Liver (tissue), 9 donors: ENCODE data around the gene IFRD2. TPM values are rescaled to one million over a fixed set of nuclear protein-coding genes. Genes with fewer than 3 reads are reported as not detected.

ENCODE experiments used
- DNase-seq: peaks from one replicate; pipeline ENCODE4 v3.0.0-alpha.2; 2017; ENCODE audit warnings: low spot score
- H3K27ac ChIP-seq, 2 donors: one replicate each; pipeline ENCODE4 v1.7.0; 2013; ENCODE audit warnings: inconsistent platforms in 2 of 2, low read length in 2 of 2, control low read depth in 1 of 2, low read depth in 1 of 2, mild to moderate bottlenecking in 1 of 2
- H3K27me3 ChIP-seq, 4 donors: one replicate each; pipeline versions ENCODE4 v1.6.1 to v1.7.0; 2013; ENCODE audit warnings: low read length in 3 of 4, inconsistent platforms in 1 of 4, mild to moderate bottlenecking in 1 of 4, moderate library complexity in 1 of 4; ENCODE audit not compliant: control insufficient read depth in 4 of 4, insufficient read depth in 4 of 4
- H3K36me3 ChIP-seq, 4 donors: one replicate each; pipeline versions ENCODE4 v1.6.1 to v1.7.0; 2013; ENCODE audit warnings: low read length in 3 of 4, mild to moderate bottlenecking in 3 of 4, low read depth in 1 of 4, moderate library complexity in 1 of 4; ENCODE audit not compliant: control insufficient read depth in 4 of 4, insufficient read depth in 3 of 4
- H3K4me1 ChIP-seq, 4 donors: one replicate each; pipeline versions ENCODE4 v1.6.1 to v1.7.0; 2013; ENCODE audit warnings: low read length in 3 of 4, mild to moderate bottlenecking in 3 of 4, moderate library complexity in 1 of 4; ENCODE audit not compliant: control insufficient read depth in 4 of 4, insufficient read depth in 4 of 4
- H3K4me3 ChIP-seq, 3 donors: one replicate each; pipeline versions ENCODE4 v1.6.1 to v1.7.0; 2013; ENCODE audit warnings: low read length in 3 of 3, control low read depth in 1 of 3, low read depth in 1 of 3, mild to moderate bottlenecking in 1 of 3
- H3K9ac ChIP-seq, 2 donors: one replicate each; pipeline ENCODE4 v1.7.0; 2013; ENCODE audit warnings: low read length in 2 of 2, mild to moderate bottlenecking in 2 of 2, moderate library complexity in 2 of 2, control low read depth in 1 of 2, low read depth in 1 of 2
- H3K9me3 ChIP-seq, 4 donors: one replicate each; pipeline versions ENCODE4 v1.6.1 to v1.7.0; 2013; ENCODE audit warnings: low read length in 3 of 4; ENCODE audit not compliant: control insufficient read depth in 4 of 4
- ATF3 ChIP-seq: IDR thresholded peaks from 2 replicates; pipeline ENCODE4 v1.6.1; 2016; ENCODE audit warnings: antibody characterized with exemption
- FOXA1 ChIP-seq: IDR thresholded peaks from 2 replicates; pipeline ENCODE4 v1.6.1; 2016; ENCODE audit warnings: antibody characterized with exemption
- FOXA2 ChIP-seq: IDR thresholded peaks from 2 replicates; pipeline ENCODE4 v1.6.1; 2016; ENCODE audit warnings: antibody characterized with exemption
- JUND ChIP-seq, 2 donors: IDR thresholded peaks; 2 replicates each; pipeline ENCODE4 v1.6.1; 2016; ENCODE audit warnings: antibody characterized with exemption in 2 of 2
- MAX ChIP-seq: IDR thresholded peaks from 2 replicates; pipeline ENCODE4 v1.6.1; 2016; ENCODE audit warnings: antibody characterized with exemption
- RAD21 ChIP-seq, 2 donors: IDR thresholded peaks; 2 replicates each; pipeline ENCODE4 v1.6.1; 2016; ENCODE audit warnings: antibody characterized with exemption in 2 of 2, mild to moderate bottlenecking in 2 of 2
- ZBTB33 ChIP-seq: IDR thresholded peaks from 2 replicates; pipeline ENCODE4 v1.6.1; 2016; ENCODE audit warnings: antibody characterized with exemption
- WGBS: extraction: QIAGEN DNeasy Blood & Tissue Kit; methylation state at CpG from one replicate; pipeline ENCODE4 v1.1.7; 2013; 5-methylcytosine and 5-hydroxymethylcytosine counted together
- polyA plus RNA-seq, 2 donors: library from polyadenylated mRNA; stranded (reverse) in 1 of 2; unstranded in 1 of 2; fragments of 200-250 nt in 1 of 2; fragments of >200 nt in 1 of 2; fragmentation: Nextera tagmentation in 1 of 2; extraction: Ambion mirVana in 1 of 2; gene quantifications; one replicate each; pipeline versions ENCODE4 v1.2.1 to v1.2.3, GENCODE V29; 2013 to 2015
- total RNA-seq, 2 donors: library from RNA; depleted of rRNA; stranded (reverse); fragments of >200 nt; gene quantifications; one replicate each; pipeline ENCODE4 v1.2.3, GENCODE V29; 2014
- TF ChIP-seq, protein P1 (sequence below): fragments of 150-350 bp; IDR thresholded peaks from 2 replicates; pipeline ENCODE4 v1.5.1; 2017; ENCODE audit warnings: improper control_type of control experiment, low read depth, low read length; ENCODE audit not compliant: missing input control
- TF ChIP-seq, protein P2 (sequence below): IDR thresholded peaks from 2 replicates; pipeline ENCODE4 v1.6.1; 2016; ENCODE audit warnings: antibody characterized with exemption, mild to moderate bottlenecking
- donor health status: healthy.
- donor health status: healthy.
- donor health status: healthy.
- donor health status: healthy.
- donor health status: healthy.

The IFRD2 gene
- total and polyA plus RNA-seq, 4 donors: 55.7 to 91.2 (median 63.2) TPM

- no peaks in the 10 kb centered on the region for H3K9me3 ChIP-seq
- no peak overlapping the region for H3K9ac ChIP-seq
- 86% methylated on average over 19 of the region's 19 CpGs for WGBS
- H3K27me3 ChIP-seq: peaks cover 0 to 2% (median 0%) of the 10 kb centered on the region in 4 donors
- no peak overlapping the region for H3K4me3 ChIP-seq
- H3K27ac ChIP-seq: no peak overlapping the region
- TF ChIP-seq, protein P1, sequence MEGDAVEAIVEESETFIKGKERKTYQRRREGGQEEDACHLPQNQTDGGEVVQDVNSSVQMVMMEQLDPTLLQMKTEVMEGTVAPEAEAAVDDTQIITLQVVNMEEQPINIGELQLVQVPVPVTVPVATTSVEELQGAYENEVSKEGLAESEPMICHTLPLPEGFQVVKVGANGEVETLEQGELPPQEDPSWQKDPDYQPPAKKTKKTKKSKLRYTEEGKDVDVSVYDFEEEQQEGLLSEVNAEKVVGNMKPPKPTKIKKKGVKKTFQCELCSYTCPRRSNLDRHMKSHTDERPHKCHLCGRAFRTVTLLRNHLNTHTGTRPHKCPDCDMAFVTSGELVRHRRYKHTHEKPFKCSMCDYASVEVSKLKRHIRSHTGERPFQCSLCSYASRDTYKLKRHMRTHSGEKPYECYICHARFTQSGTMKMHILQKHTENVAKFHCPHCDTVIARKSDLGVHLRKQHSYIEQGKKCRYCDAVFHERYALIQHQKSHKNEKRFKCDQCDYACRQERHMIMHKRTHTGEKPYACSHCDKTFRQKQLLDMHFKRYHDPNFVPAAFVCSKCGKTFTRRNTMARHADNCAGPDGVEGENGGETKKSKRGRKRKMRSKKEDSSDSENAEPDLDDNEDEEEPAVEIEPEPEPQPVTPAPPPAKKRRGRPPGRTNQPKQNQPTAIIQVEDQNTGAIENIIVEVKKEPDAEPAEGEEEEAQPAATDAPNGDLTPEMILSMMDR: no peak
- TF ChIP-seq FOXA2: no peak
- TF ChIP-seq JUND (IDR thresholded peaks at IDR 0.05): no peak
- TF ChIP-seq, protein P2, sequence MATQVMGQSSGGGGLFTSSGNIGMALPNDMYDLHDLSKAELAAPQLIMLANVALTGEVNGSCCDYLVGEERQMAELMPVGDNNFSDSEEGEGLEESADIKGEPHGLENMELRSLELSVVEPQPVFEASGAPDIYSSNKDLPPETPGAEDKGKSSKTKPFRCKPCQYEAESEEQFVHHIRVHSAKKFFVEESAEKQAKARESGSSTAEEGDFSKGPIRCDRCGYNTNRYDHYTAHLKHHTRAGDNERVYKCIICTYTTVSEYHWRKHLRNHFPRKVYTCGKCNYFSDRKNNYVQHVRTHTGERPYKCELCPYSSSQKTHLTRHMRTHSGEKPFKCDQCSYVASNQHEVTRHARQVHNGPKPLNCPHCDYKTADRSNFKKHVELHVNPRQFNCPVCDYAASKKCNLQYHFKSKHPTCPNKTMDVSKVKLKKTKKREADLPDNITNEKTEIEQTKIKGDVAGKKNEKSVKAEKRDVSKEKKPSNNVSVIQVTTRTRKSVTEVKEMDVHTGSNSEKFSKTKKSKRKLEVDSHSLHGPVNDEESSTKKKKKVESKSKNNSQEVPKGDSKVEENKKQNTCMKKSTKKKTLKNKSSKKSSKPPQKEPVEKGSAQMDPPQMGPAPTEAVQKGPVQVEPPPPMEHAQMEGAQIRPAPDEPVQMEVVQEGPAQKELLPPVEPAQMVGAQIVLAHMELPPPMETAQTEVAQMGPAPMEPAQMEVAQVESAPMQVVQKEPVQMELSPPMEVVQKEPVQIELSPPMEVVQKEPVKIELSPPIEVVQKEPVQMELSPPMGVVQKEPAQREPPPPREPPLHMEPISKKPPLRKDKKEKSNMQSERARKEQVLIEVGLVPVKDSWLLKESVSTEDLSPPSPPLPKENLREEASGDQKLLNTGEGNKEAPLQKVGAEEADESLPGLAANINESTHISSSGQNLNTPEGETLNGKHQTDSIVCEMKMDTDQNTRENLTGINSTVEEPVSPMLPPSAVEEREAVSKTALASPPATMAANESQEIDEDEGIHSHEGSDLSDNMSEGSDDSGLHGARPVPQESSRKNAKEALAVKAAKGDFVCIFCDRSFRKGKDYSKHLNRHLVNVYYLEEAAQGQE: no peak
- no peak for TF ChIP-seq ZBTB33
- TF ChIP-seq ATF3: no peak
- TF ChIP-seq FOXA1: no peak
- no peak for TF ChIP-seq RAD21 (IDR thresholded peaks at IDR 0.05)
- TF ChIP-seq MAX: no peak
- no peak for DNase-seq
- H3K4me1 ChIP-seq: peaks cover 3 to 51% (median 24%) of the 10 kb centered on the region in 4 donors
- no peaks in the 10 kb centered on the region for H3K36me3 ChIP-seq
Measured at GRCh38 chr3:50270422-50271224, 21.6 kb downstream of the IFRD2 start.

GRCh38 chr3:50269977-50270413, 22.2 kb downstream of the IFRD2 start:
- Histone ChIP-seq H3K27ac (no peak overlapping the region), H3K4me1 (peaks cover 1 to 45% (median 22%) of the 10 kb centered on the region in 4 donors), H3K36me3 (no peaks in the 10 kb centered on the region), H3K9ac (no peak overlapping the region), H3K27me3 (no peaks in the 10 kb centered on the region), H3K4me3 (no peak overlapping the region), H3K9me3 (no peaks in the 10 kb centered on the region)
- TF ChIP-seq JUND (IDR thresholded peaks at IDR 0.05): no peak
- no peak for DNase-seq
- 90% methylated on average over 8 of the region's 8 CpGs for WGBS
